Hepatocyte (in vitro differentiated cells): ENCODE results near the gene C19orf38.
"Not testable (repeated sequence)": the region's sequence is repeated elsewhere in the genome, so short reads cannot be mapped to it uniquely, and the experiment has no call there.

Experiments
- CTCF ChIP-seq: fragments of 200-600 bp; sonication (generic); IDR thresholded peaks from 2 replicates; pipeline ENCODE4 v1.5.1; 2016; ENCODE audit warnings: antibody characterized with exemption, mild to moderate bottlenecking; ENCODE audit not compliant: poor library complexity
- EZH2 ChIP-seq: fragments of 200-600 bp; sonication (generic); IDR thresholded peaks from 2 replicates; pipeline ENCODE4 v1.6.1; 2016; ENCODE audit warnings: antibody characterized with exemption, mild to moderate bottlenecking, borderline replicate concordance
- EZH2phosphoT487 ChIP-seq: fragments of 200-600 bp; sonication (generic); IDR thresholded peaks from one replicate; pipeline ENCODE4 v1.6.1; 2018; ENCODE audit warnings: antibody characterized with exemption, mild to moderate bottlenecking, low read depth, moderate library complexity; ENCODE audit not compliant: unreplicated experiment, severe bottlenecking

GRCh38 chr19:10869872-10870311 lies 21.7 kb downstream of the C19orf38 start:
- TF ChIP-seq CTCF, EZH2, EZH2phosphoT487: not testable (repeated sequence)
